Caco-2 (cell line): ENCODE data around the gene DSPP. TPM values are rescaled to one million over a fixed set of nuclear protein-coding genes. Genes with fewer than 3 reads are reported as not detected.

Source experiments
- BruUV-seq: library from RNA; stranded (reverse); fragments of 400-500 nt; replicated peaks from 2 replicates; lab custom pipeline; 2021; lab: Mats Ljungman, UMichigan
- CTCF ChIA-PET: fragments of 300-600 bp; sonication (Branson Sonifier 250); formaldehyde crosslinking; loops from one replicate; lab custom pipeline; 2022; ENCODE audit warnings: antibody characterized with exemption; lab: Charles Lee
- POLR2A ChIA-PET: fragments of 300-600 bp; sonication (Branson Sonifier 250); formaldehyde crosslinking; loops from one replicate; lab custom pipeline; 2022; ENCODE audit warnings: antibody characterized with exemption; lab: Charles Lee
- DNase-seq, 2 experiments: peaks; one replicate each; pipeline versions ENCODE4 v3.0.0 to v3.0.0-alpha.2; 2020 to 2022
- H3K27me3 ChIP-seq: replicated peaks from 2 replicates; pipeline ENCODE4 v1.6.0; 2011; ENCODE audit warnings: low read length; ENCODE audit not compliant: control insufficient read depth, insufficient read depth
- H3K36me3 ChIP-seq: 2 replicates; pipeline ENCODE4 v1.5.1; 2011; ENCODE audit warnings: low read length; ENCODE audit not compliant: control insufficient read depth, insufficient read depth
- H3K4me1 ChIP-seq: fragments of 250-450 bp; sonication (Bioruptor Pico); 2 replicates; pipeline ENCODE4 v1.5.1; 2020; ENCODE audit warnings: mild to moderate bottlenecking
- H3K4me3 ChIP-seq: 2 replicates; pipeline ENCODE4 v1.5.1; 2011; ENCODE audit warnings: low read depth, mild to moderate bottlenecking, control low read depth, low read length
- H3K9me3 ChIP-seq: fragments of 250-450 bp; sonication (Bioruptor Pico); 2 replicates; pipeline ENCODE4 v1.5.1; 2020; ENCODE audit warnings: mild to moderate bottlenecking, moderate library complexity
- H3K27ac Mint-ChIP-seq: one replicate; pipeline ENCODE4 v1.8.0; 2022; ENCODE audit warnings: mixed read lengths; ENCODE audit not compliant: unreplicated experiment
- H3K27me3 Mint-ChIP-seq: one replicate; pipeline ENCODE4 v1.8.0; 2022; ENCODE audit warnings: mixed read lengths; ENCODE audit not compliant: insufficient read depth, unreplicated experiment
- H3K36me3 Mint-ChIP-seq: one replicate; pipeline ENCODE4 v1.8.0; 2022; ENCODE audit warnings: mild to moderate bottlenecking, mixed read lengths; ENCODE audit not compliant: insufficient read depth, unreplicated experiment
- H3K4me1 Mint-ChIP-seq: one replicate; pipeline ENCODE4 v1.8.0; 2022; ENCODE audit warnings: low read depth, mixed read lengths; ENCODE audit not compliant: unreplicated experiment
- H3K4me3 Mint-ChIP-seq: one replicate; pipeline ENCODE4 v1.8.0; 2022; ENCODE audit warnings: mild to moderate bottlenecking, moderate library complexity, mixed read lengths; ENCODE audit not compliant: unreplicated experiment
- H3K9me3 Mint-ChIP-seq: one replicate; pipeline ENCODE4 v1.8.0; 2022; ENCODE audit warnings: mixed read lengths; ENCODE audit not compliant: unreplicated experiment
- CTCF ChIP-seq, 2 experiments: fragments of 200-600 bp in 1 of 2; IDR thresholded peaks; 1 replicate in 1 of 2; 2 replicates in 1 of 2; pipeline versions ENCODE4 v1.5.1 to v1.8.0; 2011 to 2022; ENCODE audit warnings: antibody characterized with exemption in 1 of 2, control low read depth in 1 of 2, inconsistent platforms in 1 of 2, low read depth in 1 of 2, low read length in 1 of 2, mild to moderate bottlenecking in 1 of 2, moderate library complexity in 1 of 2; ENCODE audit not compliant: insufficient read depth in 1 of 2, severe bottlenecking in 1 of 2, unreplicated experiment in 1 of 2
- intact Hi-C: fragments of 100-400 bp; cut with micrococcal nuclease; formaldehyde crosslinking; loops from one replicate; pipeline ENCODE4 v1.10.0; 2022; ENCODE audit not compliant: unreplicated experiment
- total RNA-seq: library from RNA; stranded (reverse); gene quantifications from 2 replicates; pipeline ENCODE4 v1.2.3, GENCODE V29; 2022

The DSPP gene
- total RNA-seq, 1 experiment from 2014 or later: not detected

- Mint-ChIP-seq H3K27ac (no peak overlapping the region), H3K4me1 (peaks cover 6% of the 10 kb centered on the region), H3K36me3 (no peaks in the 10 kb centered on the region), H3K9me3 (no peaks in the 10 kb centered on the region), H3K27me3 (peaks cover 5% of the 10 kb centered on the region), H3K4me3 (no peak overlapping the region)
- TF ChIP-seq CTCF (IDR thresholded peaks at IDR 0.05; ENCODE audit: insufficient read depth in 1 of 2, low read depth in 1 of 2, low read length in 1 of 2, severe bottlenecking in 1 of 2, unreplicated experiment in 1 of 2): no peak
- no peak for DNase-seq
- ChIA-PET CTCF (no interaction called here), POLR2A (no interaction called here)
- Histone ChIP-seq H3K9me3 (no peaks in the 10 kb centered on the region), H3K27me3 (no peaks in the 10 kb centered on the region), H3K36me3 (no peaks in the 10 kb centered on the region), H3K4me1 (no peaks in the 10 kb centered on the region), H3K4me3 (no peak overlapping the region)
- no TSS peak for BruUV-seq
- intact Hi-C loops: no loop called here
Observed at GRCh38 chr4:87650938-87651337, 42.6 kb downstream of the DSPP start.

DNA sequence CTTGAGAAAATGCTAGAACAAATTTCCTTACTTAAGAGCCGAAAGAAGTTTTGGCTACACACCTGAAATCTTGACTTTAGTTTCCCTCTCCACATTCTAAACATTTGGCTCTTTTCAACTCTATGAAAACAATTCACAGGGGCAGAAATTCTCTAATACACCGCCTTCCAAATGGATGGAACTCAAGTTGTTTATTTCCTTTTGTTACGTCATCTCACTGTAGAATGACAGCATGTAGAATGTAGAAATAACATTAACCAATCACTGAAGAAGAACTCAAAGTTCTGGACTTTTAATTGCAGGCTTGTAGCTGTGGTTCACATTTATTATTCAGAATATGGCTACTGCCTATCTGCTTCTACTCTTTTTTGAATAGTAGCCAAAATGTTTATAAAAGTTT is 43.6 kb downstream of the DSPP start:
- DNase-seq: no peak
- Mint-ChIP-seq H3K9me3 (no peaks in the 10 kb centered on the region), H3K27ac (no peak overlapping the region), H3K27me3 (peaks cover 5% of the 10 kb centered on the region), H3K4me1 (peaks cover 6% of the 10 kb centered on the region), H3K4me3 (no peak overlapping the region), H3K36me3 (no peaks in the 10 kb centered on the region)
- Histone ChIP-seq H3K27me3 (no peaks in the 10 kb centered on the region), H3K9me3 (no peaks in the 10 kb centered on the region), H3K36me3 (no peaks in the 10 kb centered on the region), H3K4me1 (no peaks in the 10 kb centered on the region), H3K4me3 (no peak overlapping the region)
- CTCF ChIA-PET: no interaction called here
- no TSS peak for BruUV-seq
- intact Hi-C loops: no loop called here
- TF ChIP-seq CTCF (IDR thresholded peaks at IDR 0.05; ENCODE audit: insufficient read depth in 1 of 2, low read depth in 1 of 2, low read length in 1 of 2, severe bottlenecking in 1 of 2, unreplicated experiment in 1 of 2): no peak
- POLR2A ChIA-PET: no interaction called here

DNA sequence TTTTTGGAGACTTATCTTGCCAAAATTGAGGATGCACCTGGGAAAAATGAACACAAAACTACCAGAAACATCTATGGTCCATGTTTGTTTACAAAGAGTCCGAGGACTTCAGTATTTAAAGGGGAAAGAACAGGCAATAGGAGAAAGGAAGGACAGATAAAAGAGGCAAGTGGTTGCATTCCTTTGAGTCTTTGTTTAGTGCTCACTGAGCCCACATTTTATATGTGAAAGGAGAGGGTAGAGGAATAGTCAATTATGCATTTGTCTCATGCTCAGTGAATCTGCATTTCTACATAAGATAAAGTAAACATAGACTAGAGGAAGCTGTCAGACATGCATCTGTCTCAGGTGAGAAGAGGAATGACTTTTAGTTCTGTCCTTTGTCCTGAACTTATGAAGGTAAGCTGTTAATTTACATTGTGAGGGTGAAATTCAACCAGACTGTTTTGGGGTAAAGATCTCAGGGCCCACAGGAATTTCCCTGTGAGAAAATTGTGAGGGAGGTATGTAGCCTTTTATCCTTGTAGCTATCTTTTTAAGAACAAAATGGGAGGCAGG is 46.2 kb downstream of the DSPP start:
- Mint-ChIP-seq H3K4me3 (no peak overlapping the region), H3K27me3 (peaks cover 5% of the 10 kb centered on the region), H3K9me3 (no peaks in the 10 kb centered on the region), H3K27ac (no peak overlapping the region), H3K4me1 (peaks cover 9% of the 10 kb centered on the region), H3K36me3 (no peaks in the 10 kb centered on the region)
- POLR2A ChIA-PET: no interaction called here
- DNase-seq: no peak
- H3K4me1 ChIP-seq: peaks cover 20% of the 10 kb centered on the region
- no peak overlapping the region for H3K4me3 ChIP-seq
- H3K27me3 ChIP-seq: no peaks in the 10 kb centered on the region
- TF ChIP-seq CTCF (IDR thresholded peaks at IDR 0.05; ENCODE audit: insufficient read depth in 1 of 2, low read depth in 1 of 2, low read length in 1 of 2, severe bottlenecking in 1 of 2, unreplicated experiment in 1 of 2): no peak
- BruUV-seq: no TSS peak
- no peaks in the 10 kb centered on the region for H3K36me3 ChIP-seq
- CTCF ChIA-PET: no interaction called here
- intact Hi-C loops: no loop called here
- H3K9me3 ChIP-seq: no peaks in the 10 kb centered on the region
